GM23338 (cell line): ENCODE measurements around the gene EXOC2. TPM values are rescaled to one million over a fixed set of nuclear protein-coding genes. Genes with fewer than 3 reads are reported as not detected.

Experiments
- ATAC-seq: fragments of 200-7000 bp; cut with Tn5 transposase; 3 replicates; pipeline ENCODE4 v1.9.1; 2020
- DNase-seq: peaks from one replicate; pipeline ENCODE4 v3.0.0-alpha.2; 2015; ENCODE audit warnings: low spot score
- H2AFZ ChIP-seq: fragments of 200-600 bp; sonication (generic); 2 replicates; pipeline ENCODE4 v1.8.0; 2016; ENCODE audit warnings: antibody characterized with exemption, mild to moderate bottlenecking, moderate library complexity
- H3F3A ChIP-seq: fragments of 200-600 bp; sonication (generic); replicated peaks from 2 replicates; pipeline ENCODE4 v1.8.0; 2017; ENCODE audit warnings: antibody characterized with exemption, mixed run types, low read depth
- H3K27ac ChIP-seq: fragments of 200-600 bp; sonication (generic); 2 replicates; pipeline ENCODE4 v1.6.1; 2016; ENCODE audit warnings: low read depth
- H3K27me3 ChIP-seq: fragments of 200-600 bp; sonication (generic); 2 replicates; pipeline ENCODE4 v1.8.0; 2016; ENCODE audit warnings: mild to moderate bottlenecking, mixed run types, moderate library complexity; ENCODE audit not compliant: insufficient read depth
- H3K36me3 ChIP-seq: fragments of 200-600 bp; sonication (generic); 2 replicates; pipeline ENCODE4 v1.8.0; 2016; ENCODE audit warnings: mild to moderate bottlenecking; ENCODE audit not compliant: insufficient read depth
- H3K4me1 ChIP-seq: fragments of 200-600 bp; sonication (generic); 2 replicates; pipeline ENCODE4 v1.8.0; 2016; ENCODE audit warnings: mild to moderate bottlenecking, moderate library complexity; ENCODE audit not compliant: insufficient read depth
- H3K4me2 ChIP-seq: fragments of 200-600 bp; sonication (generic); 2 replicates; pipeline ENCODE4 v1.7.1; 2017; ENCODE audit warnings: mixed run types
- H3K4me3 ChIP-seq: fragments of 200-600 bp; sonication (generic); 2 replicates; pipeline ENCODE4 v1.6.1; 2016; ENCODE audit warnings: mixed run types
- H3K79me2 ChIP-seq: fragments of 200-600 bp; sonication (generic); replicated peaks from 2 replicates; pipeline ENCODE4 v1.8.0; 2017; ENCODE audit warnings: mild to moderate bottlenecking; ENCODE audit not compliant: insufficient read depth
- H3K9me2 ChIP-seq: fragments of 200-600 bp; sonication (generic); 2 replicates; pipeline ENCODE4 v1.8.0; 2017; ENCODE audit not compliant: insufficient read depth
- H4K20me1 ChIP-seq: fragments of 200-600 bp; sonication (generic); replicated peaks from 2 replicates; pipeline ENCODE4 v1.8.0; 2017; ENCODE audit warnings: mild to moderate bottlenecking; ENCODE audit not compliant: insufficient read depth
- H3K27ac Mint-ChIP-seq: 2 replicates; pipeline ENCODE4 v1.8.0; 2020; ENCODE audit warnings: inconsistent platforms, mild to moderate bottlenecking, moderate library complexity, mixed read lengths
- H3K27me3 Mint-ChIP-seq: 3 replicates; pipeline ENCODE4 v1.8.0; 2022; ENCODE audit warnings: low read depth, mild to moderate bottlenecking, moderate library complexity, mixed read lengths, inconsistent platforms; ENCODE audit not compliant: insufficient read depth, poor library complexity
- H3K36me3 Mint-ChIP-seq: 3 replicates; pipeline ENCODE4 v1.8.0; 2021; ENCODE audit warnings: low read depth, mild to moderate bottlenecking, inconsistent platforms, moderate library complexity, mixed read lengths
- H3K4me1 Mint-ChIP-seq: 3 replicates; pipeline ENCODE4 v1.8.0; 2020; ENCODE audit warnings: mild to moderate bottlenecking, inconsistent platforms, mixed read lengths
- H3K4me3 Mint-ChIP-seq: 3 replicates; pipeline ENCODE4 v1.8.0; 2021; ENCODE audit warnings: moderate library complexity, mild to moderate bottlenecking, inconsistent platforms, mixed read lengths
- H3K9me3 Mint-ChIP-seq: 3 replicates; pipeline ENCODE4 v1.8.0; 2020; ENCODE audit warnings: moderate library complexity, mild to moderate bottlenecking, inconsistent platforms, mixed read lengths
- CREB1 ChIP-seq: fragments of 250-450 bp; sonication (Bioruptor Pico); IDR thresholded peaks from 2 replicates; pipeline ENCODE4 v1.5.0; 2020; ENCODE audit warnings: low read depth, mild to moderate bottlenecking, moderate library complexity
- CTCF ChIP-seq, 2 experiments: fragments of 200-600 bp in 1 of 2; sonication (generic) in 1 of 2; conservative IDR thresholded peaks; 2 replicates each; pipeline versions ENCODE4 v1.5.1 to v1.6.1; 2016 to 2017; ENCODE audit warnings: antibody characterized with exemption in 2 of 2, low read depth in 2 of 2, mild to moderate bottlenecking in 2 of 2, moderate library complexity in 1 of 2
- ETS1 ChIP-seq: IDR thresholded peaks from 2 replicates; pipeline ENCODE4 v1.6.1; 2016; ENCODE audit warnings: antibody characterized with exemption
- EZH2 ChIP-seq: fragments of 200-600 bp; sonication (generic); IDR thresholded peaks from one replicate; pipeline ENCODE4 v1.8.0; 2017; ENCODE audit warnings: antibody characterized with exemption, mild to moderate bottlenecking, low read depth; ENCODE audit not compliant: unreplicated experiment
- EZH2phosphoT487 ChIP-seq: fragments of 200-600 bp; sonication (generic); IDR thresholded peaks from one replicate; pipeline ENCODE4 v1.8.1; 2018; ENCODE audit warnings: antibody characterized with exemption; ENCODE audit not compliant: unreplicated experiment
- JUNB ChIP-seq: IDR thresholded peaks from one replicate; pipeline ENCODE4 v1.6.1; 2016; ENCODE audit warnings: antibody characterized with exemption; ENCODE audit not compliant: unreplicated experiment
- POLR2AphosphoS5 ChIP-seq: IDR thresholded peaks from 2 replicates; pipeline ENCODE4 v1.6.1; 2016; ENCODE audit warnings: antibody characterized with exemption, low read depth
- REST ChIP-seq: IDR thresholded peaks from one replicate; pipeline ENCODE4 v1.6.1; 2018; ENCODE audit warnings: antibody characterized with exemption; ENCODE audit not compliant: unreplicated experiment
- ZNF114 ChIP-seq: fragments of 250-450 bp; sonication (Bioruptor Pico); IDR thresholded peaks from 2 replicates; pipeline ENCODE4 v1.5.0; 2020; ENCODE audit warnings: mild to moderate bottlenecking, moderate library complexity
- ZNF331 ChIP-seq: fragments of 250-450 bp; sonication (Bioruptor Pico); IDR thresholded peaks from 2 replicates; pipeline ENCODE4 v1.5.0; 2020; ENCODE audit warnings: low read depth, mild to moderate bottlenecking, moderate library complexity
- ZNF462 ChIP-seq: fragments of 250-450 bp; sonication (Bioruptor Pico); IDR thresholded peaks from 2 replicates; pipeline ENCODE4 v1.5.0; 2020; ENCODE audit warnings: mild to moderate bottlenecking, moderate library complexity
- polyA plus RNA-seq: library from polyadenylated mRNA; unstranded; fragments of >200 nt; fragmentation: Nextera tagmentation; extraction: Ambion mirVana; gene quantifications from 2 replicates; pipeline ENCODE4 v1.2.1, GENCODE V29; 2016
- total RNA-seq: library from RNA; depleted of rRNA; stranded (reverse); fragments of >200 nt; shearing (Covaris generic); gene quantifications from 2 replicates; pipeline ENCODE4 v1.2.3, GENCODE V29; 2014

The EXOC2 gene
- total and polyA plus RNA-seq, 2 experiments from 2014 or later: 28.7 to 93.6 TPM

GRCh38 chr6:493840-494239 lies 199.1 kb downstream of the EXOC2 start:
- DNase-seq: no peak
- H3F3A ChIP-seq: no peaks in the 10 kb centered on the region
- H3K9me2 ChIP-seq: no peaks in the 10 kb centered on the region
- no peak for ATAC-seq
- no peak overlapping the region for H3K27ac ChIP-seq
- no peaks in the 10 kb centered on the region for H3K27me3 ChIP-seq
- no peaks in the 10 kb centered on the region for H3K79me2 ChIP-seq
- no peak overlapping the region for H3K4me2 ChIP-seq
- H3K36me3 ChIP-seq: peaks cover 13% of the 10 kb centered on the region
- no peaks in the 10 kb centered on the region for H3K4me1 ChIP-seq
- H3K36me3 Mint-ChIP-seq: peaks cover 49% of the 10 kb centered on the region
- H2AFZ ChIP-seq: no peak overlapping the region
- H3K4me3 Mint-ChIP-seq: no peak overlapping the region
- H3K27ac Mint-ChIP-seq: no peak overlapping the region
- 0 out of 2 replicates have a peak, but pooled peaks cover 6% of the 10 kb centered on the region for H4K20me1 ChIP-seq
- H3K4me3 ChIP-seq: no peak overlapping the region
- no peaks in the 10 kb centered on the region for H3K4me1 Mint-ChIP-seq
- H3K27me3 Mint-ChIP-seq: no peaks in the 10 kb centered on the region
- H3K9me3 Mint-ChIP-seq: no peaks in the 10 kb centered on the region
- TF ChIP-seq JUNB (no peak), POLR2AphosphoS5 (no peak), ETS1 (no peak), ZNF331 (CRISPR knock-in tag) (no peak), EZH2 (no peak), CREB1 (no peak), ZNF462 (CRISPR knock-in tag) (no peak), EZH2phosphoT487 (no peak), REST (no peak), CTCF (conservative IDR thresholded peaks at IDR 0.05; ENCODE audit: low read depth in 2 of 2) (no peak), ZNF114 (CRISPR knock-in tag) (no peak)
